GM21717 (cell line): Measurements from ENCODE around the gene AP2A2.

Experiments used
- ATAC-seq: cut with Tn5 transposase; IDR thresholded peaks from one replicate; pipeline ENCODE4 v1.9.1; 2021; ENCODE audit warnings: mild to moderate bottlenecking, moderate library complexity; ENCODE audit not compliant: unreplicated experiment

AP2A2 gene

DNA sequence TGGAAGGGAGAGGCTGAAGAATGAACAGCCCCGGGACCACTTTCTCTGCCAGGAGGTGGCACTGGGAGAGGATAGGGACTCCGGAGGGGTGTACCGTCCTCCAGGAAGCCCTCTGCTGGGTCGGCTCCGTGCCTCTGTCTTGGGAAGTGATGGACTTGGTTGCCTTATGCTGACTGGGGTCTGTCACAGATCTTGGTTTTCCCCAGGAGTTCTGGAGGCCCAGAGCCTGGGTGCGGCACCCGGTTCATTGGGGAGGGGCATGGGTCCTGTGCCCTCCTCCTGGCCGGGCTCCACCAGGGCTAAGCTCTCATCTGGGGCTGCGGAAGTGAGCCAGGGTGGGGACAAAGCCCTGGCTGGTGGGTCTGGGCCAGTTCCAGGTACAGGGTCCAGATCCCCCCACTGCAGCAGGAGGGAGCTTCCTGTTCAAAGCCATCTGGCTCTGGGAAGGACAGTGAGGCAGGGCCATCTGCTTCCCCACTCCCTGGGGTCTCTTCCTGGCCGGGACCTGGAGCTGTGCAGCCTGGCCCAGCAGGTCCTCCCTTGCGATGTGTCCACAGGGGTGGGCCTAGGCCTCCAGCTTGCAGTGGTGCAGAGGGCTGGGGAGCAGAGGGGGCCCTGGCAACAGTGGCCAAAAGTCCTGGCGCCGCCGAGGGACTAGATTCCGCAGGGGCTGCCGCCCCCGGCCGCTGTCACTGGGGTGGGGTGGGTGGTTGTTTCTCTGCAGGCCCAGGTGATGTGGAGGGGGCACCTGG lies 1.1 kb upstream of the AP2A2 start:
- ATAC-seq = no peak

DNA sequence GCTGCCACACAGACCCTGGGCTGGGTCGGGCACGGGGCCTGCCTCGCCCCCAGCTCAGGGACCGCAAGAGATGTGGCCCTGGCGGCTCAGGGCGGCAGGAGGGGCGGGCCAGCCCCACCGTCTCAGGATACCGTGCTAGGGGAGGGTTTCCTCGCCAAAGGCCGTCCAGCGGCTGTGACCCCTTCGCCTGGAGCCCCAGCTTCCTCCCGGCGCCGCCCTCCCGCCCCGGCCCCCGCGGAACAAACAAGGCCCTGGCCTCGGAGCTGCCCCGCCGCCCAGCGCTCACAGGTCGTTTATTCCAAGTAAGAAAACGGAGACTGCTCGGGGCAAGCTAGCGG lies 543 bp upstream of the AP2A2 start:
- no peak for ATAC-seq

DNA sequence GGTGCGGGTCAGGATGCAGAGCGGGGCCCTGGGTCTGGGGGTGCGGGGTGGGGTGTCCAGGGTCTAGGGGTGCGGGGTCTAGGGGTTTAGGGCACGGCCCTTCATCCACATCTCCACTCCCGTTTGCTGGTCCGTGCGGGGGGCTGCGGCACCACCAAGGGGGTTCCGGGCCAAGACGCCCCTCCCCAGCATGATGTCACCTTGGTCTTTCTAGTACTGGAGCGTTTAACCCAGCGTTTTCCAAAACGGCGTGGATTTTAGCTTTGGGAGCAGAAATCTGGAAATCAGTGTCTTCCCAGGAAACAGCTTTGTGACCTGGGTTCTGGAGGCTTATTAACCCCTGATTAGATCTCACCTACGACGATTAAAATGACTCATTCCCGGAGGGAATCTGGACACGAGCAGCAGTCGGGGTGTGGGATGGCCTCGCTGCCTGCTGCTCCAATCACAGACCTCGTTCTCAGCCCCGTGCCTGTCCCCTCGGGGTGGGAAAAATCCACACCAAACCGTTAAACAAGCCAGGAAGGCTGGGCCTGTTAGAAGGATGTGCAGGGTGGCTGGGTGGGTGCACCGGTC lies 759 bp downstream of the AP2A2 start:
- ATAC-seq = no peak

DNA sequence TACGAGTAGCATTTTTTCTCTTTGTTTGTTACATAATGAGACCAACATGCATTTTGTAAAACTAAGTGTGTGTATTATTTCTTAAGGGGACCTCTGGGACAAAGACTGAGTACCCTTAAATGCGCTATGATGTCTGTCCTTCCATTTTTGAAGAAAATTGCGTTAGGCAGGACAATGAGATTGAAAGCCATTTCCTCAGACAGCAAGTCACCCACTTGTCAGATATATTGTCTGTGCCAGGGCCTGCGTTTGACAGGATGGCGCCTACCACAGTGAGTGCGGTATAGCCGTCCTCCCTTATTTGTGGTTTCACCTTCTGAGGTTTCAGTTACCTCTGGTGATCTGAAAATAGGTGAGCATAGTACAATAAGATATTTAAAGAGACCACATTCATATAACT lies 2.2 kb downstream of the AP2A2 start:
- ATAC-seq = no peak

DNA sequence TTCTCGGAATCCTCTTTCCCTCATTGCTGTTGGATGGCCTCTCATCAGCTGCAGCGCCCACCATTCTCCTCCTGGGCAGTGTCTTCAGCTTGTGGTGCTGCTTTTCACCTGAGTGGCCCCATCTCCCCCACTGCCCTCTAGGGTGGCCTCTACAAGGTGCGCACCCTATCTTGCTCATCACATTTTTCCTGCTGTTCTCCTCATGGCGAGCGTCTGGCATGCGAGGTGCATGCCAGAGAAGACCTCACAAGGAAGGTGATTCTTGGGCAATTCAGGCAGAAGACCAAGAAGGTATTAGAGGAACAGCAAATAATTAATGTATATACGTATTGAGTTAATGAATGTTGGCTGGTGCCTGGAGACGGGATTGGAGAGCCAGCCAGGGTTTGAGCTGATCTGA lies 3.1 kb downstream of the AP2A2 start:
- no peak for ATAC-seq

DNA sequence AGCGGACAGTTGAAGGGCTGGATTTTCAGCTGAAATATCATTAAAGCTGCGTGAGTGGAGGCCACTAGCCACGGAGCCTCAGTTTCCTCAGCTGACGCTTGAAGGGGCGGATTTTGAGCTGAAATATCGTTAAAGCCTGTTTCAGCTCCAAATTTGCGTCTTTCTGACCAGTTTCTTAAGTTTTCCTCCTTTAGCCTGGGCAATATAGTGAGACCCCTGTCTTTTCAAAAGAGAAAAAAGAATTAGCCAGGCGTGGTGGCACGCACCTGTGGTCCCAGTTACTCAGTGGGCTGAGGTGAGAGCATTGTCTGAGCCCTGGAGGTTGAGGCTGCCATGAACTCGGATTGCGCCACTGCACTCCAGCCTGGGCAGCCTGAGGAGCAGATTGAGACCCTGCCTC lies 3.7 kb downstream of the AP2A2 start:
- ATAC-seq = no peak

DNA sequence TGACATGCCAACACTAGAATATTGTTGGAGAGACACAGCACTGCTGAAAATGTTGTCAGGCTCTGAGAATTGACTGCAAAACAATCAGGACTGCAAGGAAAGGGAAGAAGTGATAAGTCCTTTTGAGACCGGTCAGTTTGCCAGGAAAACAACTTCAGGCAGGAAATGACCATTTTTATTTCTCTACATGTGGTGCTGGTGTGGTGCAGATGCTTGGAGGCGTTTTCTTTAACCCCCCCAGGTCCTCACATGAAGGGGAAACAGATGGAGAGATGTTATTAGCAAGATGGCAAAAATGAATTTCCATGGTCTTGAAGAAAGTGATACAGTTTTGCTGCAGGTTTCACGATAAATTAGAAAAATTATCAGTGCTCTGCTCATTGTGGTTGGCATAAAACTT lies 5.7 kb downstream of the AP2A2 start:
- no peak for ATAC-seq

DNA sequence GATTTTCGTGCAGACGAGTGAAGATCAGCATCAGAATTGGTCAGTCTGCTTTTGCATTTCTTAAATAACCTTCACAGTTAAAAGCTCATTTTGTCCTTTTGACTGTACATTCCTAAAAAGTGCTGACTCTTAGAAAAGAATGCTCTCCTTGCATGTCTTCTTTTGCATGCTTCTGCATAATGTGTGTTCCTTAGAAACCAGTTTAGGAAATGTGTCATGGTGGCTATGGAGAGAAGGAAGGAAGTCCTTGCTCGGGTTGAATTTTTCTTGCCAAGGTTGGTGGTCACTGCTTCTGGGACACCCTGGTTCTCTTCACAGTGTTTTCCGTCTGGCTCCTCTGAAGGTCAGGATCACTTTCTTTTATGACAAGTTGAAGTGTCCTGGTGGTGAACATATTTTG lies 6.8 kb downstream of the AP2A2 start:
- ATAC-seq = no peak

DNA sequence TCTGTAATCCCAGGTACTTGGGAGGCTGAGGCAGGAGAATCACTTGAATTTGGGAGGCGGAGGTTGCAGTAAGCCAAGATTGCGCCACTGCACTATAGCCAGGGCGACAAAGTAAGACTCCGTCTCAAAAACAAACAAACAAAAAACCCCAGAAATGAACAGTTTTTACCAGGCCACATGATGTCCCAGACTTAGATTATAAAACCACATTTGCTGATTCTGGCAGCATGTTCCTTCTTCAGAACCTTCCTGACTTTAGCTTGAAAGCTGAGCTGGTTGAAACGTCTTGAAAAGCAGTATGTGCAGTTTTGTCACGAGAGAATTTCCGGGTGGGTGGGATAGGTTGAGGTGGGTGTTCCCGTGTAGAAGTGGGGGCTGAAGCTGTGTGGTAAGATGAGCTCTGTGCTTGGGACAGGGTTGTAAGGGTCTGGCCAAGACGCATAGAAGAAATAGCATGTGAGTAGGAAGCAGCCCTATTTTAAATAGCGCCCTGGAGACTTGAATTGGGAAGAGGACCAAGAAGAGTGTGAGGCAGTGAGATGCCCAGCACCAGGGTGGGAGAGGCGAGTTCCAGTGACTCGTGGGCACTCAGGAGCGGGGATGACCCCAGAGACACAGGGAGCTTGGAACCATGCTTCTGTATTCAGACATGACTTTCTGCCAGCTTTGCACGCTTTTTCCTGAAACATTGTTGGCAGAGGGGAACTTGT lies 7.6 kb downstream of the AP2A2 start:
- no peak for ATAC-seq

DNA sequence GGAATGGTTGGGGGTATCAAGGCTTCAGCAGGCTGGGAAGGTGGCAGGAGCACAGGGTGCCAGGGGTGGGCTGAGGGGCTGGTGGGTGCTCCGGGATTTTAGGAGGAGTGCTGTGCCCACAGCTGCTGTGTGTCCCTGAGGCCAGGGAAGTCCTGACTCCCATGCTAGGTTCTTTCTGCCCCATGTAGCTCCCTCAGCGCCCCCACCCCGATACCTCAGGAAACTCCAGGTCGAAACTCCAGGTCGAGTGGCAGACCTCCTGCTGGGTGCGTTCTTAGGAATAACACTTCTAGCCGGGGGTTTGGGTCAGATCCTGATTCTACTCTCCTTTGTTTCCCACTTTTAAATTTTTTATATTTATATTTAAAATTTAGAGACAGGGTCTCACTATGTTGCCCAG lies 8.3 kb downstream of the AP2A2 start:
- no peak for ATAC-seq

DNA sequence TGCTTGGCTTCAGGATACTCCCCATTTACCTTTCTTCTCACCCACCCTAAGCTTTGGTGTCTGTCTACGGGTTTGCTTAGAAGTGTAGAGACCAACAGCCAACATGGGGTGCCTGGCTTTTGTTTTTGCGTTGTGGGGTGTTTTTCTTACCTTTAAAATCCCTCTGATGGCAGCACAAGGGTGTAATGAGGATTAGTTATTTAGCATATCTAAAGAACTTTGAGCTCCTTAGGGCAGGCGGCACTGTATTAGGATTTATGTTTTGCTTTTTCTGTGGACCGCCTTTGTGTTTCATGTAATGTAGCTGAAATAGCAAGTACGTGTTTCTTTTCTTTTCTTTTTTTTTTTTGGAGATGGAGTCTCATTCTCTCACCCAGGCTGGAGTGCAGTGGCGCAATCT lies 8.9 kb downstream of the AP2A2 start:
- no peak for ATAC-seq

DNA sequence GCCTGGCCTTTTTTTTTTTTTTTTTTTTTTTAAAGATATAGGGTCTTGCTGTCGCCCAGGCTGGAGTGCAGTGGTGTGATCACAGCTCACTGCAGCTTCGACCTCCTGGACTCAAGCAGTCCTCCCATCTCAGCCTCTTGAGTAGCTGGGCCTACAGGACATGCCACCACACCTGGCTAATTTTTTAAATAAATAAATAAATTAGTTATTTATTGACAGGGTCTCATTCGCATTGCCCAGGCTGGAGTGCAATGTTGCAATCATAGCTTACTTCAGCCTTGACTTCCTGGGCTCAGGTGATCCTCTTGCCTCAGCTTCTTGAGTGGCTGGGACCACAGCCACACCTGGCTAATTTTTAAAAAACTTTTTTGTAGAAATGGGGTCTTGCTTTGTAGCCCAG lies 10.5 kb downstream of the AP2A2 start:
- no peak for ATAC-seq

DNA sequence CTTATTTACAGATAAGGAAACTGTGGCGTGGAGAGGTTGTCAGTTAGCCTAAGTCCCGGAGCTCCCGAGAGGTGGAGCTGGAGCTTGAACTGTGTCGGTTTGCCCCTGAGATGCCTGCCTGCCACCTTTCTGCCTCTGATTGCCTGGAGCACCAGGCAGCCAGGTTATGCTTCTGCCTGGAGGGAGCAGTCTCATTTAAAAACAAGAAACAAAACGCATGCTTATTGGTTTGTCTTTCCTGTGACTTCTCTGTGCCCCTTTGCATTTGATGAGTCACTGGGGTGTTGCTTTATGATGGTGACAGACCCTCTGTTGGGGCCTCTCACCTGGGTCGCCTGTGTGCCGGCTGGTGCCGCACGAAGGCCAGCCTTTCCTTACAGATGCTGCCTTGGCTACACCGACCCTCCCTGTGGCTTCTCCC lies 12.2 kb downstream of the AP2A2 start:
- ATAC-seq = no peak

DNA sequence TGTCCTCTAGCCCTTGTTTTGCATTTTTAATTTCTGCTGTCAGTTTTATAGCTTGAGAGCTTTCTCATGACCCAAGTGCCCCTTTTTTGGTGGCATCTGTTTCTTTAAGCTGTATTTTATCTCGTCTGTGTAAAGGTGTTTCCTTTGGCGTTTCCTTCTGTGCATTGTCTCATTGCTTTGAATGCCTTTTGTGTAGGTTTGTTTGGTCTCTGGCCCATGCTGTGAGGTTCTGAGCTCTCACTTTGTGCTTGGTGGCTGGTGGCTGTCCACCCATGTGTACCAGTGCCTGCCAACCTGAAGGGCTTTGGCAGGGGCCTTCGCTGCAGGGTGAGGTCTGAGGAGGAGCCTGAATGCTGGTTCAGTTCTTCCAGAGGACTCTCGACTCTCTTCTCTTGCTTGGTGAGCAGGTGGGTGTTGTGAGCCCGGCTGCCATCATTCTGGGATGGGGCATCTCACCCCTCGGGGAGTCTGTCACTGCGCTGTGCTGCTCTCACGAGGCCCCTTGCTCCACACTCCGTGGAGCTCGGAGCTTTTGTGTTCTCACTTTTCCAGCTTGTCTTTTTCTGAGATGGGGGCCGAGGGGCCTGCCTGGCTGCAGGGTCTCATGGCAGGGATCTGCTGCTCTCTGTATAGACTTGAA lies 14.9 kb downstream of the AP2A2 start:
- no peak for ATAC-seq

DNA sequence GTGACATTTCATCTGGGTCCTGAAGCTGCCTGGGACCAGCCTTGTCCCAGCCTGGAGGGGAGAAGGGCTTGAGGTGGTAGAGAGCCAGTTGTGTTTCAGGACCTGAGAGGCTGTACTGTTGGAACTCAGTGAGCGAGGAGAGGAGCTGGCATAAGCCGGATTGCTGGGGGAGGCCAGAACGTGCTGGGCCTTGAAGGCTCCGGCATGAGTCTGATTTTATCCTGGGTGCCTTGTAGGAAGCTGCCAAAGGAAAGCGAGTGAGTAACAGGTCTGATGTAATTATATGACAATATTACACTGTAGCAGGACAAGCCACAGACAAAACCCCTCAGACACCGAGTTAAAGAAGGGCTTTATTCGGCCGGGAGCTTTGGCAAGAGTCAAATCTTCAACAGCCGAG lies 17.2 kb downstream of the AP2A2 start:
- ATAC-seq = no peak

DNA sequence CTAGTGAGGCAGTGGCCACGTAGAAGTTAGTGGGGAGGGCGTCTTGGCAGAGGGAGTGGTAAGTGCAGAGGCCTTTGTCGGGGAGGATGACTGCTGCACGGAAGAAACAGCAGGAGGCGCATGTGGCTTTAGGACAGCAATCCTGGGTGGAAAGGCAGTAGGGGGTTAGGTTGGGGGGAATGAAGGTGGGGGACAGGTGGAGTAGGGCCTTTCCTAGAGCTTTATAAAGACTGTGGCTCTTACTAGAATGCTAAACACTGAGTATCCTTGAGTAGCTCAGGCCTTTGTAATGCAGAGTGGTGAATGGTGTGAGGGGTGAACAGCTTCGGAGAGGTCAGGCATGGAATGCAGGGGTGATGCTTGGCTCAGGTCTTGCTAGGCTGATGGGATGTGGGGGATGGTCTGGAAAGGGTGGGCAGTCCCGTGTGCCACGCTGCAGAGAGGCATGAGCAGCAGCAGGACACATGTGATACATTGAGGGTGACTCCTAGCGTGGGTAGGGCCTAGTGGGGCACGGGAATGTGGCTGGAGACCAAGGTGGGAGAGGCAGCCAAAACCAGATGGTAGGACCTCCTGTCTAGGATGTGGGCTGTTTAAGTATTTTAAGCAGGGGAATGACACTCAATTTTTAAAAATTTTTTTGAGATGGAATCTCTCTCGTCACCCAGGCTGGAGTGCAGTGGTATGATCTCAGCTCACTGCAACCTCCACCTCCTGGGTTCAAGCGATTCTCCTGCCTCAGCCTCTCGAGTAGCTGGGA lies 19.2 kb downstream of the AP2A2 start:
- ATAC-seq = no peak

DNA sequence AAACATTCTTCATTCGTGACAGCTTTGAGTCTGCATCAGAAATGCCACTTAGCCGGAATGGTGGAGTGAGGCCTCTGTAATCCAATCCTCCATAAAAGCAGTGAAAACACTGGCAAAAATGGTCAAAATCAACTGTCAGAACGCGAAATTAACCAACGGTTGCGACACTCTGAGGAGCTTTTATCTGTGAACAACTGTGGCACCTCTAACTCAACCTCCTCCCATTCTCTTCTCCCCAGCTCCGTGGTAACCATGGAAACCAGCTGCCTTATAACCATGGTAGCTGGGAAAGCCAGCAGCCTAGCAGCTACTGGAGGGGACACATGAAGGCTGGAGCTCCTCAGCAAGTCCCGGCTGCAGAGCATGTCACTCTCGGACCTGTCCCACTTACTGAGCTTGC lies 20.3 kb downstream of the AP2A2 start:
- no peak for ATAC-seq

DNA sequence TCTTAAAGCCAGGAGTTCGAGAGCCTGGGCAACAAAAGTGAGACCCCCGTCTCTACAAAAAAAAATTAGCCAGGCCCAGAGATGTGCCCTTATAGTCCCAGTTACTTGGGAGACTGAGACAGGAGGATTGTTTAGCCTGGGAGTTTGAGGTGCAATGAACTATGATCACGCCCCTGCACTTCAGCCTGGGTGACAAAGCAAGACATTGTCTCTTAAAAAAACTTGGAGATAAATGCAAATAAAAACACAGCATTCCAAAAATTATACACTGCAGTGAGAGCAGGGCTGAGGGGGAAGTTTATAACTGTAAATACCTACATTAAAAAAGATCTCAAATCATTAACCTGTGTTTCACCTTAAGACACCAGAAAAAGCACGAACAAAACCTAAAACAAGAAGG lies 22.1 kb downstream of the AP2A2 start:
- ATAC-seq = no peak

DNA sequence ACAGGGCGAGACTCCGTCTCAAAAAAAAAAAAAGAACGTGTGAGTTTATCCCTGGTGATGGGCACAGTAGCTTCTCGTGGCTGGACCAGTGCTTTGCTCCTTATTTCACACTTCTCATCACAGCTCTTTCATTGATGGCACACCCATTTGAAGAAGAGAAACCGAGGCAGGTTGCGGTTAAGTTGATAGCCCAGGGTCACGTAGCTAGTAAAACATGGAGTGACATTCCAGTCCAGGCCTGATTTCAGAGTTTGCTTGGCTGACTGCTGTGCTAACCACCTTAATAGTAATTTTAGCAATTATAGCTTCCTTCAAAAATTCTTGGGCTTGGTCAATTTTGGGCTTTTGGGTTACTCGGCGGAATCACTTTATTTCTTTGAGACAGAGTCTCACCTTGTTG lies 25.8 kb downstream of the AP2A2 start:
- ATAC-seq = no peak

DNA sequence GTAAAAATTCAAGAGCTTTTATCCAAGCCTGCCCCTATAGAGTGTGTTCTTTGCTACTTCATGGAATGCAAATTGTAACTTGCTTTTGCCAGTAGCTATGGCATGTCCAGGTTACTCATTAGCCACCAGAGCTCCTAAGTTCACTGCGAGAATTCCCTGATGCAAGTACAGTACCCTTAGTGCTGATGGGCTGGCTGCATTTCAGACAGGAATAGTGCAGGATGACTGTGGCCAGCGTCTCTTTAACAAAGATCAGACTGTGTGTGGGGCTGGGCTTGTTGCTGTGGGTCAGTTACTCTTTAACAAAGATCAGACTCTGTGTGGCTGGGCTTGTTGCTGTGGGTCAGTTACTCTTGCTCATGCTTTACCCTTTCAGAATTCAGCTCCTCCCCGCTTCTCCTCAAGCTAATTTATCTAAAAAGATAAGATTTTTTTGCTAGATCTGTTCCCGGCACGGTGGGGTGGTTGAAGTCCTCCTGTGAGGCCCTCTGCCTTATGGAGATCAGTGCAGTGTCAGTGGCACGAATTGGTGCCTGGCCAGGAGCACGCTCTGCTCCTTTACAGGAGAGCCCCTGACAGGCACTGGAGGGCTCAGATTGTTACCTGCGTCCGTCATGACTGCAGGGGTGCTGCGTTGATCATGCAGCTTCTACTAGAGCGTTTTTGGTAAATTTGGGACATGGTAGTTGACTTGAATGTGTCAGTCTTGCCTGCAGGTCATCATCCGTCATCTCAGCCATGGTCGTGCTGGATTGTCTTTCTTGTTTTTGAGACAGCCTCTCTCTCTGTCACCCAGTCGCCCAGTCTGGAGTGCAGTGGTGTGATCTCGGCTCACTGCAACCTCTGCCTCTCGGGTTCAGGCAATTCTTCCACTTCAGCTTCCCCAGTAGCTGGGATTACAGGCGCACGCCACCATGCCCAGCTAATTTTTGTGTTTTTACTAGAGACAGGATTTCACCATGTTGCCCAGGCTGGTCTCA lies 27.0 kb downstream of the AP2A2 start:
- ATAC-seq = no peak
